Measurements from ENCODE around the gene ZFAND3. TPM values are rescaled to one million over a fixed set of nuclear protein-coding genes. Genes with fewer than 3 reads are reported as not detected.
A peak's percentile ranks its signal among the peaks of the same experiment; 100 is the strongest.

ZFAND3 gene
- total RNA-seq, 1 donor from 2014 or later = 66.9 TPM

- TF ChIP-seq, protein P1, sequence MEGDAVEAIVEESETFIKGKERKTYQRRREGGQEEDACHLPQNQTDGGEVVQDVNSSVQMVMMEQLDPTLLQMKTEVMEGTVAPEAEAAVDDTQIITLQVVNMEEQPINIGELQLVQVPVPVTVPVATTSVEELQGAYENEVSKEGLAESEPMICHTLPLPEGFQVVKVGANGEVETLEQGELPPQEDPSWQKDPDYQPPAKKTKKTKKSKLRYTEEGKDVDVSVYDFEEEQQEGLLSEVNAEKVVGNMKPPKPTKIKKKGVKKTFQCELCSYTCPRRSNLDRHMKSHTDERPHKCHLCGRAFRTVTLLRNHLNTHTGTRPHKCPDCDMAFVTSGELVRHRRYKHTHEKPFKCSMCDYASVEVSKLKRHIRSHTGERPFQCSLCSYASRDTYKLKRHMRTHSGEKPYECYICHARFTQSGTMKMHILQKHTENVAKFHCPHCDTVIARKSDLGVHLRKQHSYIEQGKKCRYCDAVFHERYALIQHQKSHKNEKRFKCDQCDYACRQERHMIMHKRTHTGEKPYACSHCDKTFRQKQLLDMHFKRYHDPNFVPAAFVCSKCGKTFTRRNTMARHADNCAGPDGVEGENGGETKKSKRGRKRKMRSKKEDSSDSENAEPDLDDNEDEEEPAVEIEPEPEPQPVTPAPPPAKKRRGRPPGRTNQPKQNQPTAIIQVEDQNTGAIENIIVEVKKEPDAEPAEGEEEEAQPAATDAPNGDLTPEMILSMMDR (conservative IDR thresholded peaks at IDR 0.05) = no peak
- peaks cover 17% of the 10 kb centered on the region for H3K36me3 Mint-ChIP-seq
- peaks cover 8% of the 10 kb centered on the region for H3K4me1 Mint-ChIP-seq (ENCODE audit: unreplicated experiment)
- no peak overlapping the region for H3K4me3 Mint-ChIP-seq
- H3K27ac Mint-ChIP-seq = no peak overlapping the region
- H3K27me3 Mint-ChIP-seq = no peaks in the 10 kb centered on the region
- H3K9me3 Mint-ChIP-seq = peaks cover 4% of the 10 kb centered on the region
- no peak for DNase-seq (ENCODE audit: extremely low spot score, unreplicated experiment)
Measured at GRCh38 chr6:38163186-38164130, 343.9 kb downstream of the ZFAND3 start.

- Mint-ChIP-seq H3K9me3 (peaks cover 4% of the 10 kb centered on the region), H3K27me3 (no peaks in the 10 kb centered on the region), H3K36me3 (peaks cover 12% of the 10 kb centered on the region), H3K4me3 (no peak overlapping the region), H3K4me1 (ENCODE audit: unreplicated experiment) (peaks cover 8% of the 10 kb centered on the region), H3K27ac (peak overlapping the region; percentile 9)
- TF ChIP-seq, protein P1 (conservative IDR thresholded peaks at IDR 0.05) = no peak
- no peak for DNase-seq (ENCODE audit: extremely low spot score, unreplicated experiment)
Measured at GRCh38 chr6:38164131-38164481, 344.6 kb downstream of the ZFAND3 start.

- Mint-ChIP-seq H3K4me3 (no peak overlapping the region), H3K27ac (no peak overlapping the region), H3K4me1 (ENCODE audit: unreplicated experiment) (peaks cover 8% of the 10 kb centered on the region), H3K27me3 (no peaks in the 10 kb centered on the region), H3K9me3 (peaks cover 4% of the 10 kb centered on the region), H3K36me3 (peaks cover 12% of the 10 kb centered on the region)
- no peak for DNase-seq (ENCODE audit: extremely low spot score, unreplicated experiment)
- TF ChIP-seq, protein P1 (conservative IDR thresholded peaks at IDR 0.05) = no peak
Measured at GRCh38 chr6:38164671-38165108, 345.2 kb downstream of the ZFAND3 start.

- H3K36me3 Mint-ChIP-seq = no peaks in the 10 kb centered on the region
- no peak overlapping the region for H3K4me3 Mint-ChIP-seq
- H3K27ac Mint-ChIP-seq = no peak overlapping the region
- no peak for DNase-seq (ENCODE audit: extremely low spot score, unreplicated experiment)
- peaks cover 22% of the 10 kb centered on the region for H3K4me1 Mint-ChIP-seq (ENCODE audit: unreplicated experiment)
- no peaks in the 10 kb centered on the region for H3K9me3 Mint-ChIP-seq
- H3K27me3 Mint-ChIP-seq = no peaks in the 10 kb centered on the region
- TF ChIP-seq, protein P1 (conservative IDR thresholded peaks at IDR 0.05) = no peak
Measured at GRCh38 chr6:38166411-38167240, 347.1 kb downstream of the ZFAND3 start.

DNA sequence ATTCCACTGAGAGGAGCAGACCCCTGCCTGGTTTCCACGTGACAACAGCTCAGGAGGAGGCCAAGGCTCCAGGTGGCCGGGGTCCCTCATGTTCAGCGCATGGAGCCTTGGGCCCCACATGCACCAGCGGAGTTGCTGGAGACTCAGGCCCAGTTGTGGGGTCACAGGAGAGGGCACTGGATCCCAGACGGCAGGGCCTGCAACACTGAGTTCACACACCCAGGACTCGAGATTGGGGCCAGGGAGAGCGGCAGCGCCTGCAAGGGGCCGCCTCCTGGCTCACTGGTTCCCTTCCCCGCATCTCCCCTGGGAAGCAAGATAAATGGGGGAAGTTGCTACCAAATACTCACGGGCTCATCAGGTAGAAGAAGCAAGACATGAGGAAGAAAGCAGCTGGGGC lies 348.1 kb downstream of the ZFAND3 start:
- no peaks in the 10 kb centered on the region for H3K36me3 Mint-ChIP-seq
- H3K27ac Mint-ChIP-seq = peak overlapping the region; percentile 50
- no peaks in the 10 kb centered on the region for H3K9me3 Mint-ChIP-seq
- no peak overlapping the region for H3K4me3 Mint-ChIP-seq
- H3K27me3 Mint-ChIP-seq = no peaks in the 10 kb centered on the region
- peaks cover 22% of the 10 kb centered on the region for H3K4me1 Mint-ChIP-seq (ENCODE audit: unreplicated experiment)
- TF ChIP-seq, protein P1 (conservative IDR thresholded peaks at IDR 0.05) = no peak
- no peak for DNase-seq (ENCODE audit: extremely low spot score, unreplicated experiment)

Data from type B pancreatic cell (in vitro differentiated cells).